Measurements from ENCODE around the gene RBP3.

- no peak for TF ChIP-seq POLR2A (IDR thresholded peaks at IDR 0.05)
- no peak for TF ChIP-seq CTCF (IDR thresholded peaks at IDR 0.05)
These were observed 12.4 kb downstream of the RBP3 start for GRCh38 chr10:47360419-47361040.

All from ovary (tissue), 3 donors.